Heart left ventricle (tissue), 13 donors: ENCODE results near the gene STXBP3.

ENCODE experiments used
- CTCF ChIP-seq, 12 donors: fragments of 200-600 bp; sonication (generic) in 4 of 12; IDR thresholded peaks; one replicate each; pipeline versions ENCODE4 v1.5.0 to v1.8.0; 2018 to 2022; ENCODE audit warnings: antibody characterized with exemption in 12 of 12, mild to moderate bottlenecking in 5 of 12
- POLR2A ChIP-seq, 2 donors: fragments of 450-650 bp; IDR thresholded peaks; one replicate each; pipeline ENCODE4 v1.6.1; 2017; ENCODE audit warnings: antibody characterized with exemption in 2 of 2, mild to moderate bottlenecking in 2 of 2, moderate library complexity in 2 of 2
- donor health status: ischemic (EF 13 %, LVEDD 7.1; RV severe dilation, severe dysfunction).
- donor health status: DM: no; HTN: yes; CAD: no.
- donor health status: DM: no; HTN: no; CAD: no.
- donor health status: ischemic (EF 25% LVEDD 6.9; RV normal size, moderate dysfunction).
- donor health status: ischemic (EF 25% LVEDD 5.7; RV mildly dilated, moderate dysfunction).
- donor health status: ischemic (EF 35%, LVEDD 5.7; RV mildly dilated, moderate dysfunction).
- donor health status: nonischemic (EF 11% LVEDD 7.7; RV severe dilation, severe dysfunction).
- donor health status: DM: yes; HTN: yes; CAD: no.
- donor health status: PGD.
- donor health status: ischemic (EF 29% LVEDD 5.4; RV normal size, mild dysfunction).
- donor health status: nonischemic (EF 23%, LVEDD 6.1; RV moderate dilation, normal function).

- TF ChIP-seq CTCF (IDR thresholded peaks at IDR 0.05) (no peak), POLR2A (IDR thresholded peaks at IDR 0.05) (no peak)
Observed at GRCh38 chr1:108824051-108824450, 77.6 kb downstream of the STXBP3 start.
